HepG2 (cell line): ENCODE results near the gene SCFD2.

Experiments used
- ELF1 ChIP-seq: sonication (generic); formaldehyde crosslinking; IDR thresholded peaks from 2 replicates; pipeline ENCODE4 v1.4.0; 2020; ENCODE audit warnings: missing genetic modification reagents
- EP300 ChIP-seq, 3 experiments: sonication (generic) in 1 of 3; formaldehyde crosslinking in 1 of 3; IDR thresholded peaks; 2 replicates each; pipeline versions ENCODE4 v1.5.1 to v1.6.1; 2011 to 2020; ENCODE audit warnings: low read depth in 2 of 3, low read length in 2 of 3, borderline replicate concordance in 1 of 3, improper control_type of control experiment in 1 of 3, mild to moderate bottlenecking in 1 of 3, missing genetic modification reagents in 1 of 3, moderate library complexity in 1 of 3
- GATA4 ChIP-seq: sonication (generic); IDR thresholded peaks from 2 replicates; pipeline ENCODE4 v1.6.1; 2016; ENCODE audit warnings: antibody characterized with exemption, low read depth, borderline replicate concordance
- MAZ ChIP-seq, 2 experiments: sonication (generic) in 1 of 2; formaldehyde crosslinking in 1 of 2; IDR thresholded peaks; 2 replicates each; pipeline versions ENCODE4 v1.5.0 to v1.6.1; 2012 to 2020; ENCODE audit warnings: low read depth in 2 of 2, mild to moderate bottlenecking in 2 of 2, borderline replicate concordance in 1 of 2, improper control_type of control experiment in 1 of 2, low read length in 1 of 2, missing genetic modification reagents in 1 of 2, moderate library complexity in 1 of 2
- PAXIP1 ChIP-seq: sonication (generic); formaldehyde crosslinking; conservative IDR thresholded peaks from 2 replicates; pipeline ENCODE4 v1.4.0; 2020; ENCODE audit warnings: mild to moderate bottlenecking, missing genetic modification reagents, moderate library complexity
- SRF ChIP-seq: IDR thresholded peaks from 2 replicates; pipeline ENCODE4 v1.6.1; 2011; ENCODE audit warnings: mild to moderate bottlenecking, low read depth, low read length, moderate library complexity
- ZBTB2 ChIP-seq: sonication (generic); formaldehyde crosslinking; IDR thresholded peaks from 2 replicates; pipeline ENCODE4 v1.8.0; 2022; ENCODE audit warnings: low read depth, missing genetic modification reagents
- ZNF235 ChIP-seq: sonication (generic); formaldehyde crosslinking; IDR thresholded peaks from 2 replicates; pipeline ENCODE4 v1.8.1; 2023; ENCODE audit warnings: mild to moderate bottlenecking, missing genetic modification reagents, borderline replicate concordance
- ZNF274 ChIP-seq: sonication (generic); formaldehyde crosslinking; IDR thresholded peaks from 2 replicates; pipeline ENCODE4 v1.5.1; 2020; ENCODE audit warnings: mild to moderate bottlenecking, missing genetic modification reagents
- TF ChIP-seq, protein P1 (sequence below): sonication (generic); formaldehyde crosslinking; IDR thresholded peaks from 2 replicates; pipeline ENCODE4 v1.5.0; 2020; ENCODE audit warnings: mild to moderate bottlenecking, missing genetic modification reagents, moderate library complexity

DNA sequence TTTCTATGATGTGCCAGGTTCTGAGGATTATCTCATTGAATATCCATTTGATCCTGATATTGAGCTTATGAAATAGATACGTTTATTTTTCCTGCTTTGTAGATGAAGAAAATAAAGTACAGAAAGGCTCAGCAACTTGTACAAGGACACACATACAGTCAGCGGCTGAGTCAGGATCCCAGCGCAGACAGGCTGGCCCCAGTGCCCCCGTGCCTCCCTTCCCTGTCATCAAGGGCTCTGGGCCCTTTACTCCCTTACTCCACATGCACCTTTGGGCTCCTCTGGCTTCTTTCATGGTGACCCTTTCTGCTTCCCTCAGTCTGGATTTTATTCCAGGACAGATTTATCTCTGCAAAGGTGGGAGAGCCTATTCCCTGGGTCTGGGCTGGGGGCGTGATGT, 490.9 kb downstream of the SCFD2 start:
- TF ChIP-seq MAZ (IDR thresholded peaks at IDR 0.05; ENCODE audit: borderline replicate concordance, low read depth, low read length): no peak
- TF ChIP-seq MAZ (CRISPR knock-in tag; IDR thresholded peaks at IDR 0.05; ENCODE audit: low read depth): no peak
- no peak for TF ChIP-seq SRF
- TF ChIP-seq ZNF274 (CRISPR knock-in tag): no peak
- no peak for TF ChIP-seq ZNF235
- TF ChIP-seq ELF1 (CRISPR knock-in tag): no peak
- TF ChIP-seq GATA4: no peak
- TF ChIP-seq, protein P1, sequence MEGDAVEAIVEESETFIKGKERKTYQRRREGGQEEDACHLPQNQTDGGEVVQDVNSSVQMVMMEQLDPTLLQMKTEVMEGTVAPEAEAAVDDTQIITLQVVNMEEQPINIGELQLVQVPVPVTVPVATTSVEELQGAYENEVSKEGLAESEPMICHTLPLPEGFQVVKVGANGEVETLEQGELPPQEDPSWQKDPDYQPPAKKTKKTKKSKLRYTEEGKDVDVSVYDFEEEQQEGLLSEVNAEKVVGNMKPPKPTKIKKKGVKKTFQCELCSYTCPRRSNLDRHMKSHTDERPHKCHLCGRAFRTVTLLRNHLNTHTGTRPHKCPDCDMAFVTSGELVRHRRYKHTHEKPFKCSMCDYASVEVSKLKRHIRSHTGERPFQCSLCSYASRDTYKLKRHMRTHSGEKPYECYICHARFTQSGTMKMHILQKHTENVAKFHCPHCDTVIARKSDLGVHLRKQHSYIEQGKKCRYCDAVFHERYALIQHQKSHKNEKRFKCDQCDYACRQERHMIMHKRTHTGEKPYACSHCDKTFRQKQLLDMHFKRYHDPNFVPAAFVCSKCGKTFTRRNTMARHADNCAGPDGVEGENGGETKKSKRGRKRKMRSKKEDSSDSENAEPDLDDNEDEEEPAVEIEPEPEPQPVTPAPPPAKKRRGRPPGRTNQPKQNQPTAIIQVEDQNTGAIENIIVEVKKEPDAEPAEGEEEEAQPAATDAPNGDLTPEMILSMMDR (CRISPR knock-in tag): no peak
- TF ChIP-seq PAXIP1: no peak
- TF ChIP-seq EP300 (IDR thresholded peaks at IDR 0.05; ENCODE audit: low read depth in 2 of 2, low read length in 2 of 2): no peak
- no peak for TF ChIP-seq EP300 (CRISPR knock-in tag; IDR thresholded peaks at IDR 0.05; ENCODE audit: borderline replicate concordance)
- TF ChIP-seq ZBTB2: no peak
